ENCODE data around the gene MAP3K4. TPM values are rescaled to one million over a fixed set of nuclear protein-coding genes. Genes with fewer than 3 reads are reported as not detected.

MAP3K4 gene
- total RNA-seq, 4 donors from 2014 or later = 22.8 to 33.8 (median 30.4) TPM

DNA sequence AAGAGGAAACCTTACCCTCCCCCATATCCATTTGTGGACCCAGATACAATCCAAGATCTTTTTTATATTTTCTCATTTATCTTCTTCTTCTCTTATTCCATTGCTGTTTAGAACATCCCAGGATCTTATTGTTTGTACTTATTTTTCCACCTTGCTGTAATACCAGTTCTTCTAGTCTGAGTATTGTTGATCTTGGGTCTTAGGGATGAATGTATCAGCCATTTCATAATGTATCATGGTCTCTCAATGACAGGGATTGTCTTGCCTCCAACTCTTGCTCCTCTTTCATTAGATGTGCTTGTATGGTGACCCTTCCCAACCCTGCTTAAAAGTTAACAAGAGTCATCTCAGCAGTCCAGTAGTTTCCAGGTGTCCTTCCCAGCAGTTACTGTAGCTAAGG lies 63.3 kb downstream of the MAP3K4 start:
- no peak overlapping the region for H3K4me3 ChIP-seq (ENCODE audit: low read depth, poor library complexity, severe bottlenecking)
- intact Hi-C loops (cut with DNase I; ENCODE audit: low total_unique reads) = no loop called here
- no peak for DNase-seq (ENCODE audit: low spot score in 2 of 2)
- TF ChIP-seq CTCF (IDR thresholded peaks at IDR 0.05) (no peak), POLR2A (IDR thresholded peaks at IDR 0.05) (no peak)

DNA sequence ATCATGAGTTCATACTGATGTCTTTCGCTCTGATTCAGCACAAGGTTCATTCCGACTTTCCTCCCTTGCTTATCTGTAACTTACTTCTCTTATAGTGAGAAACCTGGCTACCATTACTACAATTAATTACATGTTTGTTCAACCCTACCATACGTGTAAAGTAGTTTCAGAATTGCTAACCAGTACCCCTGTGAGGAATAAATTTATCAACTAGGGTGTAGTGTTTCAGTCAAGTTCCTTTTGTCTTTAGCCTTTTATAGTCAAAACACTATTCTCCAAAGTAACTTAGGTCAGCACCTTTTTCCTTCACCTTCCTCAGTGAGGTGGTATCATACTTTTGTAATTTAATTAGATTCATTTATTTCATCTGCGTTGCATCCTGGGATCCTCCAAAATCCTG lies 64.9 kb downstream of the MAP3K4 start:
- WGBS, 2 donors = 88 to 89% methylated on average over 4 of the region's 4 CpGs
- DNase-seq (ENCODE audit: low spot score in 2 of 2) = no peak
- TF ChIP-seq POLR2A (IDR thresholded peaks at IDR 0.05) = no peak
- no peak for TF ChIP-seq CTCF (IDR thresholded peaks at IDR 0.05)
- intact Hi-C loops (cut with DNase I; ENCODE audit: low total_unique reads) = no loop called here
- no peak overlapping the region for H3K4me3 ChIP-seq (ENCODE audit: low read depth, poor library complexity, severe bottlenecking)

- H3K4me3 ChIP-seq (ENCODE audit: low read depth, poor library complexity, severe bottlenecking) = no peak overlapping the region
- no peak for TF ChIP-seq POLR2A (IDR thresholded peaks at IDR 0.05)
- TF ChIP-seq CTCF (IDR thresholded peaks at IDR 0.05) = no peak
- intact Hi-C loops (cut with DNase I; ENCODE audit: low total_unique reads) = no loop called here
- no peak for DNase-seq (ENCODE audit: low spot score in 2 of 2)
- 56 to 59% methylated on average over 11 of the region's 11 CpGs for WGBS, 2 donors
Measured at GRCh38 chr6:161057103-161058091, 65.8 kb downstream of the MAP3K4 start.

DNA sequence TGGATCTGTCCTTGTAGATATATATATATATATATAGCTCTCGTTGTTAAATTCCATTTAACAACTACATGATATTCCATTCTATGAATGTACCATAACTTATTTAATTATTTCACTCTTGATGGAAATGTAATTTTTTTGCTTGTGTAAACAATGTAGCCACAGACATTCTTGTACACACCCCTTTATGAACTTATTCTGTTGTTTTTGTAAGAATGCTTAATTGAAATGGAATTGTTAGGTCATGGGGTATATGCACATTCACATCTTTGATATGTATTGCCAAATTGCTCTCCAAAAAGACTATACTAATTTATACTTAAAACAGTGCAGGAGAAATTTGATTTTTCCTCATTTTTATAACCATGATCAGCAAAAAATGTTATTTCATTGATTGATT lies 67.2 kb downstream of the MAP3K4 start:
- no peak overlapping the region for H3K4me3 ChIP-seq (ENCODE audit: low read depth, poor library complexity, severe bottlenecking)
- intact Hi-C loops (cut with DNase I; ENCODE audit: low total_unique reads) = no loop called here
- TF ChIP-seq CTCF (IDR thresholded peaks at IDR 0.05) = no peak
- TF ChIP-seq POLR2A (IDR thresholded peaks at IDR 0.05) = no peak
- DNase-seq (ENCODE audit: low spot score in 2 of 2) = no peak
- 77 to 80% methylated on average over 1 of the region's 1 CpG for WGBS, 2 donors

GRCh38 chr6:161061576-161061975 lies 70.0 kb downstream of the MAP3K4 start:
- TF ChIP-seq POLR2A (IDR thresholded peaks at IDR 0.05) = no peak
- no peak for TF ChIP-seq CTCF (IDR thresholded peaks at IDR 0.05)
- DNase-seq (ENCODE audit: low spot score in 2 of 2) = no peak
- 94 to 95% methylated on average over 3 of the region's 3 CpGs for WGBS, 2 donors
- intact Hi-C loops (cut with DNase I; ENCODE audit: low total_unique reads) = no loop called here
- no peak overlapping the region for H3K4me3 ChIP-seq (ENCODE audit: low read depth, poor library complexity, severe bottlenecking)

Measured in lower leg skin (tissue), 4 donors.